GM12874 (cell line): ENCODE data around the gene DNAJB2.

Source experiments
- CTCF ChIP-seq: IDR thresholded peaks from 2 replicates; pipeline ENCODE4 v1.5.1; 2011; ENCODE audit warnings: low read depth, mild to moderate bottlenecking, control low read depth, low read length, moderate library complexity; ENCODE audit not compliant: insufficient read depth

Gene DNAJB2

GRCh38 chr2:219252570-219252899, 26.6 kb upstream of the DNAJB2 start:
- no peak for TF ChIP-seq CTCF

GRCh38 chr2:219252900-219253752, 26.0 kb upstream of the DNAJB2 start, which contains the start of gene TUBA4B:
Gene TUBA4B (plus strand): TSS chr2:219253243. CDS start chr2:219253408, 165 bp downstream.
- TF ChIP-seq CTCF: no peak

- TF ChIP-seq CTCF: no peak
Measured at GRCh38 chr2:219253753-219254589, 25.2 kb upstream of the DNAJB2 start, which contains the start of gene TUBA4A. Gene TUBA4A (minus strand): TSS chr2:219253918. CDS start chr2:219253858, 60 bp downstream.

- no peak for TF ChIP-seq CTCF
Measured at GRCh38 chr2:219254590-219255201, 24.5 kb upstream of the DNAJB2 start.

- TF ChIP-seq CTCF: no peak
Measured at GRCh38 chr2:219261024-219261855, 17.9 kb upstream of the DNAJB2 start.

GRCh38 chr2:219266232-219266631, 12.9 kb upstream of the DNAJB2 start:
- no peak for TF ChIP-seq CTCF

GRCh38 chr2:219266886-219267285, 12.3 kb upstream of the DNAJB2 start:
- no peak for TF ChIP-seq CTCF
